ENCODE results near the gene CRY2.
A peak's percentile ranks its signal among the peaks of the same experiment; 100 is the strongest.

CRY2 gene

GRCh38 chr11:45919806-45920530, 72.7 kb downstream of the CRY2 start:
- DNase-seq = no peak

GRCh38 chr11:45920531-45921477, 73.5 kb downstream of the CRY2 start:
- no peak for DNase-seq

GRCh38 chr11:45921561-45922424, 74.5 kb downstream of the CRY2 start:
- DNase-seq = peak; percentile 64

GRCh38 chr11:45922425-45923082, 75.3 kb downstream of the CRY2 start, which contains the start of gene LARGE2:
Gene LARGE2 (plus strand): TSS chr11:45922656. CDS start chr11:45922883, 227 bp downstream.
- DNase-seq = peak; percentile 64

GRCh38 chr11:45924036-45924915, 77.0 kb downstream of the CRY2 start:
- DNase-seq = no peak

- no peak for DNase-seq
These were observed 77.7 kb downstream of the CRY2 start for GRCh38 chr11:45924927-45925326.

GRCh38 chr11:45925550-45925949, 78.3 kb downstream of the CRY2 start:
- no peak for DNase-seq

GRCh38 chr11:45926001-45926401, 78.7 kb downstream of the CRY2 start:
- DNase-seq = no peak

GRCh38 chr11:45926536-45927331, 79.5 kb downstream of the CRY2 start:
- no peak for DNase-seq

- no peak for DNase-seq
These were observed 80.0 kb downstream of the CRY2 start for GRCh38 chr11:45927332-45927683.

GRCh38 chr11:45927684-45928413, 80.6 kb downstream of the CRY2 start:
- DNase-seq = no peak

GRCh38 chr11:45928535-45929215, 81.4 kb downstream of the CRY2 start:
- no peak for DNase-seq

GRCh38 chr11:45929486-45930030, 82.3 kb downstream of the CRY2 start:
- no peak for DNase-seq

GRCh38 chr11:45930031-45930794, 82.9 kb downstream of the CRY2 start:
- peak; percentile 95 for DNase-seq

GRCh38 chr11:45930951-45931570, 83.8 kb downstream of the CRY2 start:
- peak; percentile 57 for DNase-seq

- DNase-seq = no peak
These were observed 84.5 kb downstream of the CRY2 start for GRCh38 chr11:45931739-45932138.

GRCh38 chr11:45932217-45932616, 84.9 kb downstream of the CRY2 start:
- no peak for DNase-seq
